SKM-1 (cell line): ENCODE results near the gene HMGB2.

Experiments used
- DNase-seq: peaks from one replicate; lab custom pipeline; 2025; ENCODE audit not compliant: unreplicated experiment; lab: John Stamatoyannopoulos, UW

HMGB2 gene

DNA sequence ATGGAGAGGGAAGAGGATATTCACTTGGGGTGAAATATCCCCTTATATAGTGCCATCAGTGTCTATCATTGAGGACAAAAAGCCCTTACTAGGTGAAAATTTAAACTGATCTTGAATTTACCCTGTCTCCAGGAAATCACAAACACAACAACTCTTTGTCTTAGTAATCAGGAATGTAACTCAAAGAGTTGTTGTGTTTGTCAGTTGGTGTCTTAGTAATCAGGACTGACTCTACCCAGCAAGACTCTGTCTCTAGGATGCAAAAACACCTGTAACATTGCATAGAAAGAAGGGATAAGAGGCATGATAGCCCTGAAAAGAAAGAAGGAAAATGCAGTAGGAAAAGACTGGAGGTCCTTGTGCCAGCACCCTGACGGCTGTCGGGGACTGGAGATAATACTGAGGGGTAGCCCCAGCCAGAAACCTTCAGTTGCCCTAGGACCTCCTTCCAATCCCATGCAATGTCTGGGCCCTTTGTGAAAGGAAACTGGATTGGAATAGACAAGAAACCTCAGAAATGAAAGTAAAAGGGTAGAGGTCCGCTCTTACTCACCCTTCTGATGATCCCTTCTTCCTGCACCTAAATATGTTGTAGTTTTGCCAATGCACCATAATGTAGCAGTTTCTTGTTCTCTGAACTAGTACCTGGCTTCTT is 45.3 kb downstream of the HMGB2 start:
- DNase-seq: no peak

DNA sequence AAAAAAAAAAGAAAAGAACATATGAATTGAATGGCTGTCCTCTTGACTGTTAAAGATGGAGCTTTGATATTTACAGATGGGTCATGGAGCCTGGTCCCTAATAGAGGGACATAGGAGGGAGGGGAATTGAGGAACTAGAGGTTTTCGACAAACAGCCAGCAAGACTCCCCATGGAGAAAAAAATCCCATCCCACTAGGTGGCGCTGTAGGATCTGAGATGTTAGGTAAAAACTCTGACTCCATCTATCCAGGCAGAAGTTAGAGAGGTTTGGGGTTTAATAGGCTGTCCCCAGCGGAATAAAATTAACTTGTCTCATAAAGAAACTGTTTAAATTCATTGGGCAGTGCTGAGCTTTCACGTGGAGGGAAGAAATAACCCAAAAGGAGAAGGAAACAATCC is 45.9 kb downstream of the HMGB2 start:
- peak; percentile 77 for DNase-seq

DNA sequence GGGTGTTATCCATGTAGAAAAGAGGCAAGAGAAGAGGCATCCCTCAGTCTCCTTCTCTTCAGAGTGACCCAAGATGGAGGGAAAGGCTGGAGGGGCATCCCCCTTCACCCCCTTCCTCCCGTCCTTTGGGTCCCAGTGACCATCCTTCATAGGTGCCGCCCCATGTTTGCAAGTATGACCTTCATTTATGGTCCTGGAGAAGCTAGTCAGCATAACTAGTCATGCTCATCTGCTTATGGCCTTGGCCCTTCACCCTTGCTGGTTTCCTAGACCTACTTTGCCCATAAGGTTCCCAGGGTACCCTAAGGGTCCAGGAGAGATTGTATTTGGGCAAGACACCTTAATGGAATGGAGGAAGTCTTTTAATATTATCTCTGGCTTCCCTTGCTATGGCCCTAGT is 46.7 kb downstream of the HMGB2 start:
- no peak for DNase-seq

DNA sequence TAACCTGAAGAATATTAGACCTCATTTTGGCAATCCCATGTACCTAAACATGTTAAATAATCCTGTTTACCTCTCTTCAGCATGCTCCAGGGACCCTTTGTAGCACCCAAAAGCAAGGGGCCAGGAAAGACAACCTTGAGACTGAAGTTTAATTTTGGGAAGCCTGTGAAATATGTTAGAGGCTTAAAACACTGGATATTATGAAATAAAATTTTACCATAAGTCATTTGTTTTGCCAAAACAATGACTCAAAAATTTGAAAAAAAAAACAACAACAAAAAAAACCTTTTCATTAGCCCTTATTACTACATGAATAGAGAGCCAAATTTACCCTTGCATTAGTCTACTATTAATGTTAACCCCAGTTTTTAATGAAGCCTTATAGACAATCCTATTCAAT is 49.7 kb downstream of the HMGB2 start:
- no peak for DNase-seq

DNA sequence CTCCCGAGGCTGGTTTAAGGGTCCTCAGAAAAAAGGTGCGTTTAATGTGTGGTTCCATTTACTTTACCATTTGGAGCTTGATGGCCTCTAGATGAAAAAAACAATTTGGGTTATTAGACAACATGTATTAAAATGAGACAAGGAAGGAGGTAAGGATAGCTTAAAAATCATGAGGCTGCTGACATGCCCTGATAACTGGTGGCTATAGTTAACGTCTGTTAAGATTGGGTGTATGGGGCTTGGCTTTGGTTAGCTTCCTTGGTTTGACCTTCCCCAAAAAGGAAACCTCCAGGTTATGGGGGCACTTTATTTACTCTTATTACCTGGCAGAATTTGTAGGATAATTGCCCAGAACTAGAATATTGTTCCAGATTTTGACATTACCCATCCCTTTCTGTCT is 51.5 kb downstream of the HMGB2 start:
- DNase-seq: no peak

DNA sequence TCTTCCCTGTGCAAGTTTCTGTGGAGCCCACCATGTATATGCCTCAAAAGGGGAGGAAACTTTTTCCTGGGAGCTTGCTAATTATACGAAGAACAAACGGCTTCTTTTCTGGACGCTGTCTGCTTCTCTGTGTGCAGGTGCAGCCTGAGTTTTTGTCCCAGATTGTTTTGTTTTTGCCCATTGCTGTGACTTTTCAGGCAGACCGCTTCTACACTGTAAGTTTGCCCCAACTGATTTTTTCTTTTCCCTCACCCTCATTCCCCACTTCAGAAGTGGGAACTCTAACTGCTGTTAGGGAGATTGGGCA is 51.9 kb downstream of the HMGB2 start:
- DNase-seq: no peak

DNA sequence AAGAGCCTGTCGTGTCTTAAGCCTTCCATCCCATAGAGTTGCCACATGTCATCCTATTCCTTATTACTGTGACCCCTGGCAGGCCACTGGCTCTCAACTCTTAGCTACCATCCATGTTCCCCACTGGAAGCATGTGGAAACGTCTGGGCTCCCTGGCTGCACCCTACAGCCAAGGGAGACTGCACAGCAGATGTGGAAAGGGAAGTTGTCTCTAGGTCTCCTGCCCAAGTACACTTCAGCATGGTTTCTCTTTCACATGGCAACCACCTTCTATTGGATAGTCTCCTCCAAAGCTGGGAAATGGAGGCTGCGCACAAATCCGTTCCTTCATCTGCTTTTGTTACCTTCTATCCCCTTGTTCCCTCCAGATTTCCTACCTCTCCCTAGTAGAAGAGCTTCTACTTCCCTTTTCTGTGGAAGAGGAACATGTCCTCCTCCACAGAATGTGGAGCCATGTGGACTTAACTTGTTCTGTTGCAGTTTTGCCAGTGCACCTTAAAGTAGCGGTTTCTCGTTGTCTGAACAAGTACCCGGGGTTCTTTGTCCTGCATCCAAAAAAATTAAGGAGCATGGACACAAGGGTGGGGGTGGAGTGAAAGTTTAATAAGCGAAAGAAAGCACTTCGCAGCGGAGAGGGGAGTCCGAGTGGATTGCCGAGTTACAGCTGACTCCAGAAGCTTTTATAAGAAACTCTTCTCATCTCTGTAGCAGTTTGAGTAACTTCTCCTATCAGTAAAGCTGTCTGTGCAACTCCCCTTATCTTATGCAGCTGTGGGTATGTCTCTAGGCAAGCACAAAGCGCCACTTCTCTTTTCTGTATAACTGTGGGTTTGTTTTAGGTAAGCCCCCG is 52.5 kb downstream of the HMGB2 start:
- DNase-seq: peak; percentile 85
